Measurements from ENCODE around the gene ROM1. TPM values are rescaled to one million over a fixed set of nuclear protein-coding genes. Genes with fewer than 3 reads are reported as not detected.
A peak's percentile ranks its signal among the peaks of the same experiment; 100 is the strongest.

Gene ROM1
- total and polyA plus RNA-seq, 2 donors (not counting 3 experiments of a cell fraction or from before 2014, with no cell fraction given) = 5.3 to 8.8 TPM

- TSS peak; percentile 90 for BruUV-seq (replicated peaks)
- POLR2A ChIA-PET = interaction anchor here (0.6 to 5.7 kb wide), 17 partner anchors 9 to 267 kb away, joined by 3 to 75 read pairs (median 4); partner anchors contain the start of genes C11orf98, CSKMT, HNRNPUL2 and INTS5
Observed at GRCh38 chr11:62574363-62575071, 38.5 kb upstream of the ROM1 start.

GRCh38 chr11:62575156-62575555 lies 37.9 kb upstream of the ROM1 start:
- intact Hi-C loops (cut with micrococcal nuclease) = no loop called here
- peak overlapping the region; percentile 99 for H3K27ac ChIP-seq (ENCODE audit: insufficient read depth, low read depth, low read length)

More at GRCh38 chr11:62574363-62575071, 38.5 kb upstream of the ROM1 start:
- CTCF ChIA-PET = interaction anchor here (0.6 to 2.8 kb wide), 23 partner anchors 12 to 370 kb away, joined by 3 to 18 read pairs (median 4); partner anchors contain the start of genes B3GAT3, EML3, MTA2 and ROM1
- H3K4me2 ChIP-seq (ENCODE audit: insufficient read depth, low read length) = peak overlapping the region; percentile 62
- no peaks in the 10 kb centered on the region for H3K9me1 ChIP-seq (replicated peaks; ENCODE audit: control insufficient read depth, extremely low read depth, insufficient read depth, low read length)
- TF ChIP-seq JUN (IDR thresholded peaks at IDR 0.05; ENCODE audit: borderline replicate concordance, insufficient read depth, insufficient read length, low read depth) (no peak), POLR2AphosphoS5 (IDR thresholded peaks at IDR 0.05; ENCODE audit: insufficient read depth, low read depth, low read length) (peak; percentile 48)
- H2AFZ ChIP-seq (ENCODE audit: low read depth, low read length) = no peak overlapping the region
- H3K4me1 ChIP-seq (ENCODE audit: control insufficient read depth, extremely low read depth, insufficient read depth, low read length) = peaks cover 62% of the 10 kb centered on the region
- peak overlapping the region; percentile 99 for H3K27ac ChIP-seq (ENCODE audit: insufficient read depth, low read depth, low read length)
- peak overlapping the region; percentile 32 to 73 (median 50) for H3K4me3 ChIP-seq (replicated peaks in 1 of 3; ENCODE audit: insufficient read depth in 1 of 3, low read depth in 1 of 3, low read length in 3 of 3)
- no peaks in the 10 kb centered on the region for H4K20me1 ChIP-seq (replicated peaks; ENCODE audit: control insufficient read depth, extremely low read depth, insufficient read depth, low read length)
- DNase-seq (ENCODE audit: low read depth, low spot score) = peak; percentile 64
- peaks cover 61% of the 10 kb centered on the region for H3K79me2 ChIP-seq (ENCODE audit: control insufficient read depth, insufficient read depth, low read length)
- intact Hi-C loops (cut with micrococcal nuclease) = no loop called here
- H3K27me3 ChIP-seq (ENCODE audit: control insufficient read depth in 2 of 2, insufficient read depth in 2 of 2, low read length in 2 of 2) = no peaks in the 10 kb centered on the region
- H3K36me3 ChIP-seq (ENCODE audit: control insufficient read depth in 2 of 2, extremely low read depth in 1 of 2, insufficient read depth in 2 of 2, low read length in 2 of 2) = peaks cover 20 to 21% of the 10 kb centered on the region in 2 experiments
- peak; percentile 35 for FAIRE-seq
- peak overlapping the region; percentile 93 for H3K9ac ChIP-seq (replicated peaks; ENCODE audit: extremely low read depth, insufficient read depth, low read length)
- dilution Hi-C loops (cut with MboI; ENCODE audit: extremely low pct_ligation_motif_present, low sequenced_read_pairs) = no loop called here
- H3K9me3 ChIP-seq (replicated peaks; ENCODE audit: control insufficient read depth, insufficient read depth, low read length) = no peaks in the 10 kb centered on the region

More at GRCh38 chr11:62575156-62575555, 37.9 kb upstream of the ROM1 start:
- Histone ChIP-seq H3K9me1 (replicated peaks; ENCODE audit: control insufficient read depth, extremely low read depth, insufficient read depth, low read length) (no peaks in the 10 kb centered on the region), H4K20me1 (replicated peaks; ENCODE audit: control insufficient read depth, extremely low read depth, insufficient read depth, low read length) (no peaks in the 10 kb centered on the region), H2AFZ (ENCODE audit: low read depth, low read length) (no peak overlapping the region), H3K4me2 (ENCODE audit: insufficient read depth, low read length) (peak overlapping the region; percentile 62), H3K4me3 (replicated peaks in 1 of 3; ENCODE audit: insufficient read depth in 1 of 3, low read depth in 1 of 3, low read length in 3 of 3) (peak overlapping the region; percentile 32 to 73 (median 50)), H3K4me1 (ENCODE audit: control insufficient read depth, extremely low read depth, insufficient read depth, low read length) (peaks cover 59% of the 10 kb centered on the region), H3K36me3 (ENCODE audit: control insufficient read depth in 2 of 2, extremely low read depth in 1 of 2, insufficient read depth in 2 of 2, low read length in 2 of 2) (peaks cover 14 to 15% of the 10 kb centered on the region in 2 experiments), H3K27me3 (ENCODE audit: control insufficient read depth in 2 of 2, insufficient read depth in 2 of 2, low read length in 2 of 2) (no peaks in the 10 kb centered on the region), H3K79me2 (ENCODE audit: control insufficient read depth, insufficient read depth, low read length) (peaks cover 54% of the 10 kb centered on the region), H3K9me3 (replicated peaks; ENCODE audit: control insufficient read depth, insufficient read depth, low read length) (no peaks in the 10 kb centered on the region), H3K9ac (replicated peaks; ENCODE audit: extremely low read depth, insufficient read depth, low read length) (peak overlapping the region; percentile 93)
- POLR2A ChIA-PET = interaction anchor here (1.9 to 5.7 kb wide), 2 partner anchors 17 to 90 kb away, joined by 15 to 75 read pairs; partner anchors contain the start of genes C11orf98, CSKMT and TUT1
- BruUV-seq (replicated peaks) = no TSS peak
- dilution Hi-C loops (cut with MboI; ENCODE audit: extremely low pct_ligation_motif_present, low sequenced_read_pairs) = no loop called here
- no peak for DNase-seq (ENCODE audit: low read depth, low spot score)
- TF ChIP-seq POLR2A (IDR thresholded peaks at IDR 0.05; ENCODE audit: low read depth, low read length) (peak; percentile 67), EZH2 (IDR thresholded peaks at IDR 0.05; ENCODE audit: borderline replicate concordance, low read depth, low read length, severe bottlenecking) (no peak), MYC (IDR thresholded peaks at IDR 0.05; ENCODE audit: low read depth, low read length) (no peak), MAX (IDR thresholded peaks at IDR 0.05; ENCODE audit: insufficient read depth, insufficient read length) (no peak), POLR2AphosphoS5 (IDR thresholded peaks at IDR 0.05; ENCODE audit: insufficient read depth, low read depth, low read length) (peak; percentile 45)
- CTCF ChIA-PET = interaction anchor here (0.6 to 2.8 kb wide), 9 partner anchors 16 to 180 kb away, joined by 3 to 18 read pairs (median 4); partner anchors contain the start of genes EML3, ROM1 and TUT1
- FAIRE-seq = no peak

Data from endothelial cell of umbilical vein (primary cell).